Neural cell (in vitro differentiated cells): Measurements from ENCODE around the gene MAST4. TPM values are rescaled to one million over a fixed set of nuclear protein-coding genes. Genes with fewer than 3 reads are reported as not detected.
A peak's percentile ranks its signal among the peaks of the same experiment; 100 is the strongest.

Experiments used
- H2AFZ ChIP-seq: fragments of 200-600, 300-800 bp; sonication (generic), shearing (Covaris generic); 2 replicates; pipeline ENCODE4 v1.6.0; 2014; ENCODE audit warnings: low read depth, mild to moderate bottlenecking, antibody characterized with exemption, low read length, moderate library complexity
- H3F3A ChIP-seq: fragments of 200-600 bp; shearing (Covaris generic); 2 replicates; pipeline ENCODE4 v1.6.1; 2016; ENCODE audit warnings: mild to moderate bottlenecking, moderate library complexity, mixed read lengths, antibody characterized with exemption, low read length; ENCODE audit not compliant: insufficient read depth, poor library complexity, severe bottlenecking
- H3K27ac ChIP-seq: fragments of 200-600, 300-800 bp; sonication (generic), shearing (Covaris generic); 2 replicates; pipeline ENCODE4 v1.5.1; 2014; ENCODE audit warnings: mild to moderate bottlenecking, low read length, moderate library complexity
- H3K27me3 ChIP-seq: fragments of 300-800, 200-600 bp; sonication (generic), shearing (Covaris generic); 2 replicates; pipeline ENCODE4 v1.6.0; 2014; ENCODE audit warnings: mild to moderate bottlenecking, low read depth, low read length, moderate library complexity; ENCODE audit not compliant: insufficient read depth
- H3K36me3 ChIP-seq: fragments of 300-800, 200-600 bp; sonication (generic), shearing (Covaris generic); 2 replicates; pipeline ENCODE4 v1.5.1; 2014; ENCODE audit warnings: mild to moderate bottlenecking, antibody characterized with exemption, low read length, moderate library complexity; ENCODE audit not compliant: insufficient read depth
- H3K4me2 ChIP-seq: fragments of 300-800, 200-600 bp; sonication (generic), shearing (Covaris generic); 2 replicates; pipeline ENCODE4 v1.6.0; 2014; ENCODE audit warnings: mild to moderate bottlenecking, low read length
- H3K4me3 ChIP-seq: fragments of 300-800, 200-600 bp; sonication (generic), shearing (Covaris generic); 2 replicates; pipeline ENCODE4 v1.5.1; 2014; ENCODE audit warnings: mild to moderate bottlenecking, low read length, moderate library complexity
- H3K79me2 ChIP-seq: fragments of 200-600 bp; shearing (Covaris generic); replicated peaks from 2 replicates; pipeline ENCODE4 v1.6.0; 2014; ENCODE audit warnings: mild to moderate bottlenecking, low read length, moderate library complexity; ENCODE audit not compliant: insufficient read depth
- H3K9ac ChIP-seq: fragments of 300-800, 200-600 bp; sonication (generic), shearing (Covaris generic); 2 replicates; pipeline ENCODE4 v1.6.1; 2016; ENCODE audit warnings: mild to moderate bottlenecking, low read length, mixed read lengths
- H3K9me2 ChIP-seq: fragments of 200-600 bp; shearing (Covaris generic); 2 replicates; pipeline ENCODE4 v1.6.1; 2016; ENCODE audit warnings: mild to moderate bottlenecking, low read length, mixed read lengths; ENCODE audit not compliant: insufficient read depth
- H3K9me3 ChIP-seq: fragments of 200-600, 300-800 bp; sonication (generic), shearing (Covaris generic); 2 replicates; pipeline ENCODE4 v1.6.1; 2016; ENCODE audit warnings: mild to moderate bottlenecking, mixed run types, low read length, moderate library complexity, mixed read lengths
- H4K20me1 ChIP-seq: fragments of 200-600 bp; shearing (Covaris generic); 2 replicates; pipeline ENCODE4 v1.6.1; 2016; ENCODE audit warnings: mild to moderate bottlenecking, mixed run types; ENCODE audit not compliant: insufficient read depth
- CTCF ChIP-seq: fragments of 450-650 bp; IDR thresholded peaks from 2 replicates; pipeline ENCODE4 v1.5.1; 2014; ENCODE audit warnings: antibody characterized with exemption, mild to moderate bottlenecking, moderate library complexity; ENCODE audit not compliant: poor library complexity, severe bottlenecking
- EP300 ChIP-seq: fragments of 450-650 bp; conservative IDR thresholded peaks from 2 replicates; pipeline ENCODE4 v1.6.1; 2014; ENCODE audit warnings: antibody characterized with exemption, mild to moderate bottlenecking, moderate library complexity; ENCODE audit not compliant: poor library complexity, severe bottlenecking
- EZH2 ChIP-seq: fragments of 200-600, 300-800 bp; shearing (Covaris generic), sonication (generic); IDR thresholded peaks from 2 replicates; pipeline ENCODE4 v1.6.1; 2014; ENCODE audit warnings: antibody characterized with exemption, low read length, borderline replicate concordance, mild to moderate bottlenecking; ENCODE audit not compliant: insufficient read depth, poor library complexity, severe bottlenecking
- MXI1 ChIP-seq: fragments of 450-650 bp; conservative IDR thresholded peaks from 2 replicates; pipeline ENCODE4 v1.6.1; 2014; ENCODE audit warnings: antibody characterized with exemption, mild to moderate bottlenecking; ENCODE audit not compliant: poor library complexity, severe bottlenecking
- POLR2AphosphoS5 ChIP-seq: IDR thresholded peaks from 2 replicates; pipeline ENCODE4 v1.6.1; 2012
- REST ChIP-seq: IDR thresholded peaks from 2 replicates; pipeline ENCODE4 v1.6.1; 2012; ENCODE audit warnings: borderline replicate concordance
- SMC3 ChIP-seq: fragments of 450-650 bp; conservative IDR thresholded peaks from 2 replicates; pipeline ENCODE4 v1.6.1; 2014; ENCODE audit warnings: antibody characterized with exemption, mild to moderate bottlenecking, moderate library complexity; ENCODE audit not compliant: poor library complexity
- TAF1 ChIP-seq: IDR thresholded peaks from 2 replicates; pipeline ENCODE4 v1.6.1; 2012; ENCODE audit warnings: low read depth
- polyA plus RNA-seq: library from polyadenylated mRNA; depleted of rRNA; stranded (reverse); fragments of >200 nt; gene quantifications from 2 replicates; pipeline ENCODE4 v1.2.3, GENCODE V29; 2014

The MAST4 gene
- polyA plus RNA-seq, 1 donor from 2014 or later: 2.3 TPM

GRCh38 chr5:66871651-66872050 is 275.5 kb downstream of the MAST4 start:
- Histone ChIP-seq H3K36me3 (no peaks in the 10 kb centered on the region), H3K9me3 (no peaks in the 10 kb centered on the region), H3F3A (no peaks in the 10 kb centered on the region), H3K79me2 (no peaks in the 10 kb centered on the region), H3K4me2 (no peak overlapping the region), H3K27me3 (no peaks in the 10 kb centered on the region), H3K9ac (no peak overlapping the region), H3K27ac (no peak overlapping the region), H4K20me1 (no peaks in the 10 kb centered on the region), H2AFZ (no peak overlapping the region), H3K9me2 (peaks cover 2% of the 10 kb centered on the region), H3K4me3 (no peak overlapping the region)
- no peak for TF ChIP-seq TAF1
- TF ChIP-seq SMC3: no peak

GRCh38 chr5:66872736-66873331 is 276.6 kb downstream of the MAST4 start:
- no peaks in the 10 kb centered on the region for H3F3A ChIP-seq
- no peak overlapping the region for H3K4me2 ChIP-seq
- TF ChIP-seq MXI1 (no peak), SMC3 (no peak), TAF1 (no peak)
- H3K27ac ChIP-seq: no peak overlapping the region
- H3K27me3 ChIP-seq: no peaks in the 10 kb centered on the region
- no peaks in the 10 kb centered on the region for H4K20me1 ChIP-seq
- H3K36me3 ChIP-seq: no peaks in the 10 kb centered on the region
- H3K4me3 ChIP-seq: no peak overlapping the region
- H3K9ac ChIP-seq: no peak overlapping the region
- H3K79me2 ChIP-seq: no peaks in the 10 kb centered on the region
- no peaks in the 10 kb centered on the region for H3K9me3 ChIP-seq
- H3K9me2 ChIP-seq: peaks cover 2% of the 10 kb centered on the region
- H2AFZ ChIP-seq: no peak overlapping the region

GRCh38 chr5:66874004-66874403 is 277.8 kb downstream of the MAST4 start:
- Histone ChIP-seq H3F3A (no peaks in the 10 kb centered on the region), H3K27me3 (no peaks in the 10 kb centered on the region), H3K4me3 (no peak overlapping the region), H3K79me2 (no peaks in the 10 kb centered on the region), H3K4me2 (no peak overlapping the region), H3K36me3 (no peaks in the 10 kb centered on the region), H3K9me2 (no peaks in the 10 kb centered on the region), H3K9me3 (no peaks in the 10 kb centered on the region), H3K27ac (peak overlapping the region; percentile 24), H2AFZ (peak overlapping the region; percentile 12), H4K20me1 (no peaks in the 10 kb centered on the region), H3K9ac (no peak overlapping the region)
- TF ChIP-seq TAF1 (no peak), REST (no peak), MXI1 (no peak), POLR2AphosphoS5 (no peak), CTCF (no peak), EZH2 (no peak), SMC3 (no peak), EP300 (no peak)
